Keratinocyte (primary cell): ENCODE measurements around the gene CBLB. TPM values are rescaled to one million over a fixed set of nuclear protein-coding genes. Genes with fewer than 3 reads are reported as not detected.

Experiments used
- DNase-seq: peaks from one replicate; pipeline ENCODE4 v3.0.0-alpha.2; 2011; ENCODE audit warnings: low read depth, missing footprints, low spot score
- FAIRE-seq: peaks from 2 replicates; lab custom pipeline; 2011; peaks lifted over from hg19 to GRCh38; lab: Jason Lieb, UNC
- H2AFZ ChIP-seq: 2 replicates; pipeline ENCODE4 v1.6.0; 2012; ENCODE audit warnings: low read length, control low read depth, inconsistent platforms; ENCODE audit not compliant: control insufficient read depth
- H3K27ac ChIP-seq: 2 replicates; pipeline ENCODE4 v1.5.1; 2011; ENCODE audit warnings: low read length; ENCODE audit not compliant: control insufficient read depth, insufficient read depth
- H3K27me3 ChIP-seq: 3 replicates; pipeline ENCODE4 v1.6.0; 2011; ENCODE audit warnings: low read length; ENCODE audit not compliant: control insufficient read depth, insufficient read depth; ENCODE audit errors: extremely low read depth
- H3K36me3 ChIP-seq, 2 experiments: 2 replicates in 1 of 2; 3 replicates in 1 of 2; pipeline ENCODE4 v1.5.1; 2011; ENCODE audit warnings: low read length in 2 of 2, mild to moderate bottlenecking in 1 of 2; ENCODE audit not compliant: control insufficient read depth in 2 of 2, insufficient read depth in 2 of 2; ENCODE audit errors: extremely low read depth in 1 of 2
- H3K4me1 ChIP-seq: 3 replicates; pipeline ENCODE4 v1.5.1; 2011; ENCODE audit warnings: low read length; ENCODE audit not compliant: control insufficient read depth, insufficient read depth; ENCODE audit errors: extremely low read depth
- H3K4me2 ChIP-seq: 3 replicates; pipeline ENCODE4 v1.6.0; 2011; ENCODE audit warnings: low read depth, low read length; ENCODE audit not compliant: control insufficient read depth, insufficient read depth; ENCODE audit errors: extremely low read depth
- H3K4me3 ChIP-seq, 3 experiments: fragments of 200-600 bp in 1 of 3; sonication (generic) in 1 of 3; 2 replicates in 2 of 3; 3 replicates in 1 of 3; pipeline ENCODE4 v1.5.1; 2011 to 2016; ENCODE audit warnings: low read length in 3 of 3, mild to moderate bottlenecking in 3 of 3, control low read depth in 2 of 3, inconsistent platforms in 1 of 3, low read depth in 1 of 3, mixed read lengths in 1 of 3, mixed run types in 1 of 3, moderate library complexity in 1 of 3; ENCODE audit not compliant: control insufficient read depth in 2 of 3, insufficient read depth in 2 of 3; ENCODE audit errors: extremely low read depth in 1 of 3
- H3K79me2 ChIP-seq: 2 replicates; pipeline ENCODE4 v1.6.0; 2012; ENCODE audit warnings: low read length; ENCODE audit not compliant: control insufficient read depth, insufficient read depth
- H3K9ac ChIP-seq: 3 replicates; pipeline ENCODE4 v1.6.0; 2011; ENCODE audit warnings: low read length; ENCODE audit not compliant: control insufficient read depth, insufficient read depth; ENCODE audit errors: extremely low read depth
- H3K9me1 ChIP-seq: 3 replicates; pipeline ENCODE4 v1.6.0; 2011; ENCODE audit warnings: low read length; ENCODE audit not compliant: control insufficient read depth, insufficient read depth; ENCODE audit errors: extremely low read depth
- H3K9me3 ChIP-seq: 2 replicates; pipeline ENCODE4 v1.5.1; 2012; ENCODE audit warnings: low read depth, low read length; ENCODE audit not compliant: control insufficient read depth
- H4K20me1 ChIP-seq: 3 replicates; pipeline ENCODE4 v1.6.0; 2011; ENCODE audit warnings: low read length; ENCODE audit not compliant: control insufficient read depth, insufficient read depth; ENCODE audit errors: extremely low read depth
- EZH2 ChIP-seq: IDR thresholded peaks from one replicate; pipeline ENCODE4 v1.6.1; 2012; ENCODE audit warnings: inconsistent platforms, mild to moderate bottlenecking, low read length, moderate library complexity
- dilution Hi-C: fragments of 300-500 bp; cut with MboI; formaldehyde crosslinking; loops from one replicate; pipeline ENCODE4 v1.7.0; 2020; ENCODE audit warnings: low sequenced_read_pairs; ENCODE audit not compliant: extremely low pct_ligation_motif_present
- polyA plus RNA-seq, 5 experiments: library from polyadenylated mRNA; depleted of rRNA in 3 of 5; stranded (reverse) in 3 of 5; stranded (forward) in 1 of 5; unstranded in 1 of 5; fragments of >200 nt; gene quantifications; 1 replicate in 1 of 5; 2 replicates in 3 of 5; 3 replicates in 1 of 5; pipeline versions ENCODE4 v1.2.1 to v1.2.3, GENCODE V29; 2011 to 2012; ENCODE audit warnings: missing spikeins in 2 of 5, low read depth in 1 of 5, low replicate concordance in 1 of 5
- TF ChIP-seq, protein P1 (sequence below), 3 experiments: IDR thresholded peaks in 1 of 3; conservative IDR thresholded peaks in 1 of 3; optimal IDR thresholded peaks in 1 of 3; 2 replicates in 2 of 3; 3 replicates in 1 of 3; pipeline versions ENCODE3 to v1.5.1; 2011; ENCODE audit warnings: low read length in 3 of 3, mild to moderate bottlenecking in 3 of 3, moderate library complexity in 2 of 3, control low read depth in 1 of 3, inconsistent platforms in 1 of 3; ENCODE audit not compliant: insufficient read depth in 2 of 3; ENCODE audit errors: extremely low read depth in 1 of 3

The CBLB gene
- polyA plus RNA-seq, 1 donor (not counting 4 experiments of a cell fraction or from before 2014, with no cell fraction given), result 13.6 TPM

DNA sequence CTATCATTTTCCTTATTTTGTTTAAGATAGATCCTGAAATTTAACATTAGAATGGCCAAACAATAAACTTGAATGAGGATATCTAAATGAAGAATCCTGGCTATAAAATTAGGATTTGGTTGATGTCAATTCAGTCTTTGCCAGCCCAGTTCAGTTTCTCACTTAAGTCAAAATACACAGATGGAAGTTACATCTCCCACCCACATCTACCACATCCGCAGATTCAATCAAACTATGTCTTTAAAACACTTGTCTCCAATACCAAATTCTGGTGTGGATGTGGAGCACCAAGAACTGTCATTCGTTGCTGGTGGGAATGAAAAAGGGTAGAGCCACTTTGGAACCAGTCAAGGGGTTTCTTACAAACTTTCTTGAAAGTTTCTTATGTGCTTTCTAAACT, 18.2 kb downstream of the CBLB start:
- no peaks in the 10 kb centered on the region for H4K20me1 ChIP-seq
- H3K4me2 ChIP-seq, result no peak overlapping the region
- no peak for TF ChIP-seq EZH2
- TF ChIP-seq, protein P1, sequence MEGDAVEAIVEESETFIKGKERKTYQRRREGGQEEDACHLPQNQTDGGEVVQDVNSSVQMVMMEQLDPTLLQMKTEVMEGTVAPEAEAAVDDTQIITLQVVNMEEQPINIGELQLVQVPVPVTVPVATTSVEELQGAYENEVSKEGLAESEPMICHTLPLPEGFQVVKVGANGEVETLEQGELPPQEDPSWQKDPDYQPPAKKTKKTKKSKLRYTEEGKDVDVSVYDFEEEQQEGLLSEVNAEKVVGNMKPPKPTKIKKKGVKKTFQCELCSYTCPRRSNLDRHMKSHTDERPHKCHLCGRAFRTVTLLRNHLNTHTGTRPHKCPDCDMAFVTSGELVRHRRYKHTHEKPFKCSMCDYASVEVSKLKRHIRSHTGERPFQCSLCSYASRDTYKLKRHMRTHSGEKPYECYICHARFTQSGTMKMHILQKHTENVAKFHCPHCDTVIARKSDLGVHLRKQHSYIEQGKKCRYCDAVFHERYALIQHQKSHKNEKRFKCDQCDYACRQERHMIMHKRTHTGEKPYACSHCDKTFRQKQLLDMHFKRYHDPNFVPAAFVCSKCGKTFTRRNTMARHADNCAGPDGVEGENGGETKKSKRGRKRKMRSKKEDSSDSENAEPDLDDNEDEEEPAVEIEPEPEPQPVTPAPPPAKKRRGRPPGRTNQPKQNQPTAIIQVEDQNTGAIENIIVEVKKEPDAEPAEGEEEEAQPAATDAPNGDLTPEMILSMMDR (optimal IDR thresholded peaks at IDR 0.05 in 1 of 3, IDR thresholded peaks at IDR 0.05 in 1 of 3, conservative IDR thresholded peaks at IDR 0.05 in 1 of 3; ENCODE audit: extremely low read depth in 1 of 3, insufficient read depth in 2 of 3, low read length in 3 of 3), result no peak
- no peak overlapping the region for H3K4me3 ChIP-seq
- H3K36me3 ChIP-seq, result peaks cover 0 to 4% of the 10 kb centered on the region in 2 experiments
- H3K9me3 ChIP-seq, result no peaks in the 10 kb centered on the region
- H3K9ac ChIP-seq, result no peak overlapping the region
- H3K4me1 ChIP-seq, result peaks cover under 1% of the 10 kb centered on the region
- dilution Hi-C loops, result no loop called here
- DNase-seq, result no peak
- H3K27me3 ChIP-seq, result no peaks in the 10 kb centered on the region
- H3K9me1 ChIP-seq, result no peaks in the 10 kb centered on the region
- no peaks in the 10 kb centered on the region for H3K79me2 ChIP-seq
- FAIRE-seq, result no peak
- no peak overlapping the region for H3K27ac ChIP-seq
- H2AFZ ChIP-seq, result no peak overlapping the region

- peaks cover 3% of the 10 kb centered on the region for H3K4me1 ChIP-seq
- TF ChIP-seq EZH2, result no peak
- TF ChIP-seq, protein P1 (optimal IDR thresholded peaks at IDR 0.05 in 1 of 3, IDR thresholded peaks at IDR 0.05 in 1 of 3, conservative IDR thresholded peaks at IDR 0.05 in 1 of 3; ENCODE audit: extremely low read depth in 1 of 3, insufficient read depth in 2 of 3, low read length in 3 of 3), result no peak
- H3K9me3 ChIP-seq, result no peaks in the 10 kb centered on the region
- no peaks in the 10 kb centered on the region for H3K79me2 ChIP-seq
- H3K27ac ChIP-seq, result no peak overlapping the region
- FAIRE-seq, result no peak
- H4K20me1 ChIP-seq, result no peaks in the 10 kb centered on the region
- H3K36me3 ChIP-seq, result peaks cover 0 to 2% of the 10 kb centered on the region in 2 experiments
- dilution Hi-C loops, result no loop called here
- no peaks in the 10 kb centered on the region for H3K9me1 ChIP-seq
- no peaks in the 10 kb centered on the region for H3K27me3 ChIP-seq
- no peak overlapping the region for H2AFZ ChIP-seq
- H3K4me3 ChIP-seq, result no peak overlapping the region
- no peak for DNase-seq
- no peak overlapping the region for H3K9ac ChIP-seq
- no peak overlapping the region for H3K4me2 ChIP-seq
Measured at GRCh38 chr3:105848821-105849220, 20.0 kb downstream of the CBLB start.
